Measurements from ENCODE around the gene TENM3. TPM values are rescaled to one million over a fixed set of nuclear protein-coding genes. Genes with fewer than 3 reads are reported as not detected.

The TENM3 gene
- total RNA-seq, 2 experiments from 2014 or later: not detected

DNA sequence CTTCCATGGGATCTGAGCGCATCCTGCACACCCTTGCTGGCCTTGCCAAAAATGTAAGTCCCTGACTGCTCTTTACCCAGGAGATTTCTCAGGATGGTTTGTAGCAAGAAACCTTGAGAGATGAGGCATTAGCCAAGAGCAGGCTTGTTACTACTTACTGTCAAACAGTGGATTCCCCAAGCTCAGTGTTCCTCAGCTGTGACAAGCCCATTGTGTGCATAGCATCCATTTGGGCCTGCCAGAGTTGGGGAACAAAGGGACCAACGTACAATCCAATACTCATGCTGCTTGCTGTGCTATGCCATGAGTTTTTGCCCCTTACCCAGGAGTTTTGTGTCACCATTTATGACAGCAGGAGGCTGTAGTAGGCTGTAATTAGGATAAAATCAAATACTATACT lies 267.6 kb downstream of the TENM3 start:
- POLR2A ChIA-PET: no interaction called here
- no peak for DNase-seq
- Mint-ChIP-seq H3K36me3 (no peaks in the 10 kb centered on the region), H3K4me3 (no peak overlapping the region), H3K9me3 (no peaks in the 10 kb centered on the region), H3K27ac (no peak overlapping the region), H3K27me3 (peaks cover 2% of the 10 kb centered on the region), H3K4me1 (ENCODE audit: low read depth) (no peaks in the 10 kb centered on the region)
- CTCF ChIA-PET: no interaction called here
- intact Hi-C loops (cut with micrococcal nuclease): no loop called here

DNA sequence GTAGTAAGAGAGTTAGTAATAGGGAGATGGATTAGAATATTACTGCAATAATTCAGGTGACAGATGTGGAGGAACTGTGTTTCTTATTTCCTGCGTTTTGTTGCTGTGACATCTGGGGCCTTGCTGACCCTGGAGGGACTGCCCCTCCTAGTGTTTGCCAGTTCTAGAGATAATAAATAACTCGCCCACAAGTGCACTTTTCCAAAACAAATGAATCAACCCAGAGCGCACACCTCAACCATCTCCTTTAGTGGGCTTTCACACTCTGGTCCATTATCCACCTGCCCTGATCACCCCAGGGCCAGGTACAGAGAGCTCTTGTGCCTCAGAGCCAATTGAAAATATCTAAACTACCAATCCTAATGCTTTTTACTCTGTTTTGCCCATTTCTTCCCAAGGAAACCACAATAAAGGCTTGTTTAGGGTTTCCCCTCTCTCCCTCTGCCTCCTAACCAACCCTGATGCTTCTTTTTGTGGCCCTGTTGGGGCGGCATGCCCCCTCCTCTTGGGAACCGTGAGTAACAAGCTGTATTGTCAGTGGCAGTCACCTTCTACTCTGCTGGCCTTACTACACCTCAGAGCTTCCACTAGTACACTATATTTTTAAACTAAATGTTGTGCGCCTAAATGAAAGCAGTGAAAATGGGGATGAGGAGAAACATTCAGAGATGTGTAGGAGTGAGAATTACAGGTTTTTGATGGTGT lies 270.5 kb downstream of the TENM3 start:
- ChIA-PET CTCF (no interaction called here), POLR2A (no interaction called here)
- H3K4me3 Mint-ChIP-seq: no peak overlapping the region
- no peaks in the 10 kb centered on the region for H3K9me3 Mint-ChIP-seq
- no peaks in the 10 kb centered on the region for H3K36me3 Mint-ChIP-seq
- no peaks in the 10 kb centered on the region for H3K4me1 Mint-ChIP-seq (ENCODE audit: low read depth)
- H3K27me3 Mint-ChIP-seq: peaks cover 4% of the 10 kb centered on the region
- H3K27ac Mint-ChIP-seq: no peak overlapping the region
- DNase-seq: no peak
- intact Hi-C loops (cut with micrococcal nuclease): no loop called here

DNA sequence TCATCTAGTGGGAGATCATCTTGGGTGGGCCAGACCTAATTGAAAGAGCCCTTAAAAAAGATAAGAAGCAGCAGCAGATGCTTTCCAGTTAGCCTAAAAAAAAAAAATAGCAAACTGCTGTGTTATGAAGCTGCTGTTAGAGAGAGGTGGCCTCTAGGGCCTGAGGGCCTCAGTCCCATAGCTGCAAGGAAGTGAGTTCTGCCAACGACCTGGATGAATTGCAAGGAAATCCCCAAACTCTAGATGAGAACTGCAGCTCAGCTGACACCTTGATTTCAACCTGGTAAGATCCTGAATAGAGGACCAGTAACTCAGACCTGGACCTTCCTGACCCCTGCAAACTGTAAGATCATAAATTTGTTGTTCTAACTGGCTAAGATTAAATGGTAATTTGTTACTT lies 275.2 kb downstream of the TENM3 start:
- Mint-ChIP-seq H3K4me1 (ENCODE audit: low read depth) (no peaks in the 10 kb centered on the region), H3K4me3 (no peak overlapping the region), H3K27ac (no peak overlapping the region), H3K9me3 (no peaks in the 10 kb centered on the region), H3K27me3 (peaks cover 4% of the 10 kb centered on the region), H3K36me3 (no peaks in the 10 kb centered on the region)
- intact Hi-C loops (cut with micrococcal nuclease): no loop called here
- ChIA-PET CTCF (no interaction called here), POLR2A (no interaction called here)
- DNase-seq: no peak

DNA sequence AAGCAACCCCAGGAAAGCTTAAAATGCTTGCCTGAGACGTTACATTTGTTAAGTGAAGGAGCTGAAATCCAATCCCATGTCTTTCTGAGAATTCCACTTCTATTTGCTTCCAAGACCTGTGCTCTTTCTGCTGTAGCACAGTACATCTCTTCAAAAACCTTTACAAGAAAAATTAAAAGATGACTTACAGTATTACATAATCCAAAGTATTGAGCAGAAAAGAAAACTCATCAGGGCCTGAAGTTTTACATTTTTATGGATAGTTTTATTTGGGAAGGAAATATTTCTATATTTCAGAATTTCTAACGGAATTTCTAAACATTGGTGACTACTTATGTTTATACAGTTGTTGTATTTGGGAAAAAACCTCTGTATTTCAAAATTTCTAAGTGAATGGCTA lies 276.3 kb downstream of the TENM3 start:
- ChIA-PET CTCF (no interaction called here), POLR2A (no interaction called here)
- Mint-ChIP-seq H3K9me3 (no peaks in the 10 kb centered on the region), H3K4me1 (ENCODE audit: low read depth) (no peaks in the 10 kb centered on the region), H3K4me3 (no peak overlapping the region), H3K27me3 (peaks cover 4% of the 10 kb centered on the region), H3K36me3 (no peaks in the 10 kb centered on the region), H3K27ac (no peak overlapping the region)
- intact Hi-C loops (cut with micrococcal nuclease): no loop called here
- DNase-seq: no peak

- H3K27ac Mint-ChIP-seq: no peak overlapping the region
- CTCF ChIA-PET: no interaction called here
These were observed 277.8 kb downstream of the TENM3 start for GRCh38 chr4:182521011-182521410.

GRCh38 chr4:182528819-182529218 lies 285.6 kb downstream of the TENM3 start:
- ChIA-PET CTCF (no interaction called here), POLR2A (no interaction called here)
- Mint-ChIP-seq H3K27ac (no peak overlapping the region), H3K9me3 (no peaks in the 10 kb centered on the region), H3K36me3 (no peaks in the 10 kb centered on the region), H3K4me3 (no peak overlapping the region), H3K4me1 (ENCODE audit: low read depth) (no peaks in the 10 kb centered on the region), H3K27me3 (peaks cover 4% of the 10 kb centered on the region)
- no peak for DNase-seq
- intact Hi-C loops (cut with micrococcal nuclease): no loop called here

More at GRCh38 chr4:182521011-182521410, 277.8 kb downstream of the TENM3 start:
- POLR2A ChIA-PET: no interaction called here
- intact Hi-C loops (cut with micrococcal nuclease): no loop called here
- no peaks in the 10 kb centered on the region for H3K9me3 Mint-ChIP-seq
- H3K27me3 Mint-ChIP-seq: peaks cover 4% of the 10 kb centered on the region
- no peaks in the 10 kb centered on the region for H3K36me3 Mint-ChIP-seq
- no peak overlapping the region for H3K4me3 Mint-ChIP-seq
- DNase-seq: no peak
- H3K4me1 Mint-ChIP-seq (ENCODE audit: low read depth): no peaks in the 10 kb centered on the region

GRCh38 chr4:182530451-182530850 lies 287.2 kb downstream of the TENM3 start:
- intact Hi-C loops (cut with micrococcal nuclease): no loop called here
- no peak overlapping the region for H3K27ac Mint-ChIP-seq
- ChIA-PET POLR2A (no interaction called here), CTCF (no interaction called here)
- no peaks in the 10 kb centered on the region for H3K4me1 Mint-ChIP-seq (ENCODE audit: low read depth)
- no peaks in the 10 kb centered on the region for H3K9me3 Mint-ChIP-seq
- no peak for DNase-seq
- H3K36me3 Mint-ChIP-seq: no peaks in the 10 kb centered on the region
- H3K27me3 Mint-ChIP-seq: peaks cover 4% of the 10 kb centered on the region
- H3K4me3 Mint-ChIP-seq: no peak overlapping the region

GRCh38 chr4:182531555-182532162 lies 288.5 kb downstream of the TENM3 start:
- H3K4me3 Mint-ChIP-seq: no peak overlapping the region
- CTCF ChIA-PET: no interaction called here

DNA sequence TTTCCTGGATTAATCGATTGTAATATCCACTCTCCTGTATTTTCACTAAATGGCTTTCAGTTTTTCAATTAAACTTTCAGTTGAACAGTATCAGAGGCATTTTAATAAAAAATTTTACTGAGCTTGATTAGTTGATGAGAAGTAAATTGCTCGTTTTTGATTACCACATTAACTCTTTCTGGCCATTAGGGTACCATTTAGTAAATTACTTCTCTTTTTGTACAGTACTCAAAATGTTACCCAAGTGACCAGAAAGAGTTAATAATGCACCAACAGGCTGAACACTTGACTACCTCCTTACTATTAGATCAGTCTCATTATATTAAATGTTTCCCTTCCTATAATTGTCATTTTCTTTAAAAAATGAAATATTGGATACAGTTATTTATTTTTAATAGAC lies 289.2 kb downstream of the TENM3 start:
- intact Hi-C loops (cut with micrococcal nuclease): no loop called here
- Mint-ChIP-seq H3K9me3 (no peaks in the 10 kb centered on the region), H3K27ac (no peak overlapping the region), H3K4me1 (ENCODE audit: low read depth) (no peaks in the 10 kb centered on the region), H3K27me3 (peaks cover 2% of the 10 kb centered on the region), H3K4me3 (no peak overlapping the region), H3K36me3 (no peaks in the 10 kb centered on the region)
- DNase-seq: no peak
- POLR2A ChIA-PET: no interaction called here
- CTCF ChIA-PET: no interaction called here

More at GRCh38 chr4:182531555-182532162, 288.5 kb downstream of the TENM3 start:
- Mint-ChIP-seq H3K4me1 (ENCODE audit: low read depth) (no peaks in the 10 kb centered on the region), H3K27me3 (peaks cover 2% of the 10 kb centered on the region), H3K36me3 (no peaks in the 10 kb centered on the region), H3K27ac (no peak overlapping the region), H3K9me3 (no peaks in the 10 kb centered on the region)
- intact Hi-C loops (cut with micrococcal nuclease): no loop called here
- POLR2A ChIA-PET: no interaction called here
- DNase-seq: no peak

GRCh38 chr4:182533964-182534363 lies 290.8 kb downstream of the TENM3 start:
- no peak for DNase-seq
- Mint-ChIP-seq H3K4me1 (ENCODE audit: low read depth) (no peaks in the 10 kb centered on the region), H3K36me3 (no peaks in the 10 kb centered on the region), H3K27ac (no peak overlapping the region), H3K27me3 (no peaks in the 10 kb centered on the region), H3K9me3 (no peaks in the 10 kb centered on the region), H3K4me3 (no peak overlapping the region)
- intact Hi-C loops (cut with micrococcal nuclease): no loop called here
- POLR2A ChIA-PET: no interaction called here
- CTCF ChIA-PET: no interaction called here

- no peaks in the 10 kb centered on the region for H3K9me3 Mint-ChIP-seq
- ChIA-PET POLR2A (no interaction called here), CTCF (no interaction called here)
- no peaks in the 10 kb centered on the region for H3K4me1 Mint-ChIP-seq (ENCODE audit: low read depth)
- intact Hi-C loops (cut with micrococcal nuclease): no loop called here
- H3K36me3 Mint-ChIP-seq: no peaks in the 10 kb centered on the region
- DNase-seq: no peak
- H3K4me3 Mint-ChIP-seq: no peak overlapping the region
- H3K27ac Mint-ChIP-seq: no peak overlapping the region
- H3K27me3 Mint-ChIP-seq: no peaks in the 10 kb centered on the region
These were observed 293.1 kb downstream of the TENM3 start for GRCh38 chr4:182536221-182536811.

- intact Hi-C loops (cut with micrococcal nuclease): no loop called here
- Mint-ChIP-seq H3K9me3 (no peaks in the 10 kb centered on the region), H3K4me3 (no peak overlapping the region), H3K4me1 (ENCODE audit: low read depth) (no peaks in the 10 kb centered on the region), H3K27ac (no peak overlapping the region), H3K27me3 (no peaks in the 10 kb centered on the region), H3K36me3 (no peaks in the 10 kb centered on the region)
- ChIA-PET POLR2A (no interaction called here), CTCF (no interaction called here)
- no peak for DNase-seq
These were observed 294.0 kb downstream of the TENM3 start for GRCh38 chr4:182537031-182537795.

Data from activated CD4-positive, alpha-beta memory T cell treated with anti-CD3 and anti-CD28 coated beads for 36 hours (primary cell).